NAMALWA (cell line): ENCODE measurements around the gene HTRA3.
"Not testable (repeated sequence)": the region's sequence is repeated elsewhere in the genome, so short reads cannot be mapped to it uniquely, and the experiment has no call there.

Experiments
- DNase-seq: peaks from one replicate; pipeline ENCODE4 v3.0.0-alpha.2; 2015; ENCODE audit warnings: low spot score

Gene HTRA3

GRCh38 chr4:8325291-8325973, 55.9 kb downstream of the HTRA3 start:
- no peak for DNase-seq

GRCh38 chr4:8326206-8326605, 56.7 kb downstream of the HTRA3 start:
- no peak for DNase-seq

- DNase-seq: no peak
Measured at GRCh38 chr4:8328456-8328855, 58.9 kb downstream of the HTRA3 start.

GRCh38 chr4:8328866-8329559, 59.5 kb downstream of the HTRA3 start:
- DNase-seq: no peak

- DNase-seq: no peak
Measured at GRCh38 chr4:8329560-8329858, 60.0 kb downstream of the HTRA3 start.

GRCh38 chr4:8329859-8330761, 60.6 kb downstream of the HTRA3 start:
- no peak for DNase-seq

- no peak for DNase-seq
Measured at GRCh38 chr4:8330821-8331574, 61.4 kb downstream of the HTRA3 start.

GRCh38 chr4:8331575-8331955, 62.0 kb downstream of the HTRA3 start:
- no peak for DNase-seq

GRCh38 chr4:8332038-8332857, 62.7 kb downstream of the HTRA3 start:
- no peak for DNase-seq

- no peak for DNase-seq
Measured at GRCh38 chr4:8332891-8333331, 63.4 kb downstream of the HTRA3 start.

- DNase-seq: no peak
Measured at GRCh38 chr4:8333726-8334460, 64.3 kb downstream of the HTRA3 start.

GRCh38 chr4:8334786-8335460, 65.4 kb downstream of the HTRA3 start:
- DNase-seq: no peak

- DNase-seq: no peak
Measured at GRCh38 chr4:8335848-8336247, 66.3 kb downstream of the HTRA3 start.

- DNase-seq: no peak
Measured at GRCh38 chr4:8336412-8337075, 67.0 kb downstream of the HTRA3 start.

- DNase-seq: peak; percentile 33
Measured at GRCh38 chr4:8338351-8338961, 68.9 kb downstream of the HTRA3 start.

- DNase-seq: no peak
Measured at GRCh38 chr4:8340781-8341241, 71.3 kb downstream of the HTRA3 start.

GRCh38 chr4:8341281-8341680, 71.7 kb downstream of the HTRA3 start:
- DNase-seq: not testable (repeated sequence)

GRCh38 chr4:8341691-8342090, 72.1 kb downstream of the HTRA3 start:
- no peak for DNase-seq
